Left colon (tissue), 2 donors: ENCODE measurements around the gene CDHR2. TPM values are rescaled to one million over a fixed set of nuclear protein-coding genes. Genes with fewer than 3 reads are reported as not detected.
"Not testable (repeated sequence)": the region's sequence is repeated elsewhere in the genome, so short reads cannot be mapped to it uniquely, and the experiment has no call there.

Experiments used
- ATAC-seq: fragments of 200-7000 bp; cut with Tn5 transposase; one replicate; pipeline ENCODE4 v1.9.1; 2020; ENCODE audit warnings: mild to moderate bottlenecking, moderate library complexity
- DNase-seq, 2 donors: peaks; one replicate each; pipeline ENCODE4 v3.0.0-alpha.2; 2020
- intact Hi-C, 2 donors: fragments of 100-400 bp; cut with DNase I in 1 of 2; cut with micrococcal nuclease in 1 of 2; formaldehyde crosslinking; loops; one replicate each; pipeline versions ENCODE4 v1.11.2 to v1.14.0; 2022; cut with DNase I, micrococcal nuclease
- total RNA-seq, 2 donors: library from RNA; stranded (reverse); fragmentation: NEBNext Ultra II Directional; extraction: Animal tissue kit (Norgen Biotek cat#: 25700); gene quantifications; one replicate each; pipeline ENCODE4 v1.2.1, GENCODE V29; 2021
- donor health status: DM: no; HTN: no; CAD: no.
- donor health status: DM: yes; HTN: yes; CAD: no.

Gene CDHR2
- total RNA-seq, 2 donors from 2014 or later, result 93.4 to 141 TPM

DNA sequence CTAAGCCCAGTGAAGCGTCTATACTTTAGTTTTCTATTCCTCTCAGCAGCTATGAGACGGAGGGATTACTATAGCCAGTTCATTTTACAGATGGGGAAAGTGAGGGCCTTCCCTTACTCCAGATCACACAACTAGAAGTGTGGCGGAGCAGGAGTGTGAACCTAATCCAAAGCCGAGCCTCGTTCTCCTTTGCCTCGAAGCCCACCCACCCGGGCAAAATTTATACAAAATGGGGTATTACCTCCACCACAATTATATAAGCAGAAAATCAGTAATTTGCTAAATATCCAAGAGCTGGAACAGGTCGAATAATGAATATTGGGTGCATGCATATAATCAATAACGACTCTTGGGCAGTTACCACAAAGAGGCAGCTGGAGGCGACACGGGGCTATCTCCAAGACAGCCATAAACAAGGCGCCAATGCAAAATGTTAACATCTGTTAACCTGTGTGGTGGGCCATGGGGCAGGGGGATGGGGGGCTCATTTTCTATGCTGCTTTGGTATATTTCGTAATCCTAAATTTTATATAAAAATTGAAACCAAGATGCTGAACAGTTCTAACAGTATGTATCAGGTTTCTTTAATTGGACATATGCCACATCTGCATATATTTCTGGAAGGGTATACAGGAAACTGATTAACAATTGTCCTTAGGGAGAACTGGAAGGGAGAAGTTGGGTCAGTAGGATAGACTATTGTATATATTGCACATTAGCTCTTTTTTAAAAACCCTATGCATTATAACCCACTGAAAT lies 10.7 kb upstream of the CDHR2 start:
- intact Hi-C loops, result no loop called here
- ATAC-seq (no peak), DNase-seq (no peak)

DNA sequence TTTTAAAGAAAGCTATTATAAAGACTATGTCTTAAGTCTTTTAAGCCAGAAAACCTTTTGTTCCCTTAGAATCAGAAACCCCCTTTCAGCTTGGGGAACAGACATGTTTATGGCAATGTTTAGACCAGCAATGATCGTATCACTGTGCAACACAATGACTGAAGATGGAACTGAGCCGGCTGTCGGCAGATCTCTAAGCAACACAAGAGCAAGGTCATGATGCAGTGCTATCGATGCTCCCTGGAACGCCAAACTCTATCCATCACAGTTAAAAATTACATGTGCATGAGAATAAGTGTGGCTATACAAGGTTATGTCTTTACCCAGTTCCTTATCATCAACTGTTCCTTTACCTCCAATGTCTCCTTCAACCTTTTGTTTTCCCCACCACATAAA lies 10.2 kb upstream of the CDHR2 start:
- ATAC-seq, result no peak
- intact Hi-C loops, result no loop called here
- DNase-seq, result no peak

DNA sequence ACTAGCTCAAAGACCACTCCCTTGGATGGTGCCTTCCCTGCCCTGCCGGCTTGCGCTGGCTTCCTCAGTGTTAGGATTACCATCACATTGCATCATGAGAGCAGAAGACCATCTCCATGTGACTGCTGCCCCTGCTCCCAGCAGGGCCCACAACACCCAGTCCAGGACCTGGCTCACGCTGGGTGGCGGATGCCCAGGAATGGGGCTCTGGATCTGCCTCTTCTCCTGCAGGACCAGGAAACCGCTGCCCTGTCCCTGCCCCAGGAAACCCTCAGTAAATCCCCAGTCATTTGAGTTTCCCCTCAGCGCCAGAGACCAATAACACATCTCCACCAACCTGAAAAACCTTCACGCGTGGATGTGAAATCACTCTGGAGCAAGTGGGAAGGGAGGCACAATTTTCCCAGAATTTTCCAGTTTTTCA lies 8.7 kb upstream of the CDHR2 start:
- DNase-seq (no peak), ATAC-seq (no peak)
- intact Hi-C loops, result no loop called here

DNA sequence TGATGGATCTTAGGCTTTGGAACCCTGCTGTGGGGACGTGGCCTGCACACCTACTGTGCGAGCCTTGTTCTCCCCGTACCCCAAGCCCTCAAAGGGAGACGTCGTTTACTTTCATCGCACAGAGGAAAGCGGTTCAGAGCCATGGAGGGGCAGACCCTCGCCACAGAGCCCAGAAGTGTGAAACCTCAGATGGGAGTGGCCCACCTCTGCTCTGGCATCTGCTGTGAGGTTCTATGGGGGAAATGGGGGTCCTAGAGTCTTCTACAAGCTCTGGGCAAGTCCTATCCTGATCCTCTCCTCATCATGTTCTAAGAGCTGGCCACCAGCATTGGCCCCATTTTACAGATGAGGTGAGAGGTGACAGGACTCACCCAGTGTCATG lies 8.2 kb upstream of the CDHR2 start:
- intact Hi-C loops, result no loop called here
- DNase-seq (no peak), ATAC-seq (no peak)

DNA sequence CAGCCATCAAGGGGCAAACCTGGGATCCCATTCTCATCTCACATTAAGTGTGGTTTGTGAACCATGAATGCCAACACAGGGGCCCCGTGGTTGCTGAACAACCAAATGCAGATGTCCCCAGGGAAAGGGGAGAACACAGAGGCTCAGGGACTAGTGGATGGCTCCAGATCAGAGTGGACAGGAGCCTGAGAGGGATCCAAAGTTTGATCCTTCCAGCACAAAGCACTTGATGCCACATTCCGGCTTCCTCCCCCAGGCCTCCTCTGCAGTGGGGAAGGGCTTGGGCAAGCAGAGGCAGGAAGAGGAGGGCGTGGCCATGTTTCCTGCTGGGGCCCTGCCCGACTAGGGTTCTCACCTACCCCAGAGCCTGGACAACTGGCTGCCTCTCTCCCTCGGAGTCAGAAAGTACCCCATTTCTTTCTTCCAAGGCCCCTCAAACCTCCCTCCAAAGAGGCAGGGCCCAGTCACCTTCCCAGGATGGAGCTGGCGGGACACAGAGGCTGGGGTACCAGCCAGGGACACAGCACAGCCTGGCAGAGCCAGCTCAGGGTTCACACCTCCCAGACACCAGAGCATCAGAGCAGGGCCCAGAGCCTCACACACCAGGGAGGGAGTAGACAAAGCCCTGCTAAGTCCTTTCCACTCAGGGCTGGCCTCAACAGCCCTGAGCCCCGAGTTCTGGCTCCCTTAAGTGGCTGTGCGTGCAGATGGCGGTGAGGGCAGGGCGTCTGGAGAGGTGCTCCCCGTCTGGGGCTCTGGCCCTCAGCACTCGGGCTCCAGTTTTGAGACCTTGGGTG lies 7.6 kb upstream of the CDHR2 start:
- intact Hi-C loops, result no loop called here
- peak; percentile 9 for ATAC-seq
- DNase-seq, result peak; percentile 86 to 88

DNA sequence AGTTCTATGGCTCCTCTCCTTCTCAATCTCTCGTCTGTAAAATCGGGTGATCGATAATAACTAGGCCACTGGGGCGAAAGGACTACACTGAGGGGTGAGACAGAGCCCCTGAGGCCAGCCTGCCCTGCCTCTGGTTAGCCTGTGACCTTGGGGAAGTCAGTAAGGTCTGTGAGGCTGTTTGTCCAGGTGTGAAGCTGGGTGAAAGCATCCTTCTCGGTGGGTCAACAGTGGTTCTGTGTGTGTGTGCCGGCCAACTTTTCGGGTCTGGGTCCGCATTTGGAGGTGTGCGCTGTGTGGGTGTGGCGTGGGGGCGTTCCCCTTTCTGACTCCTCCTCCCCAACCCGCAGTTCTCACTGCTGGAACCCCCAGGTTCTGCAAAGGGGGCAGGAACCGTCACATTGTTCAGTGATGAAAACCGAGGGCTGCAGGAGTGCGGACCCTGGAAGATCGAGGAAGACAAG lies 7.0 kb upstream of the CDHR2 start:
- intact Hi-C loops, result no loop called here
- ATAC-seq (peak; percentile 7), DNase-seq (peak; percentile 77 to 84)

DNA sequence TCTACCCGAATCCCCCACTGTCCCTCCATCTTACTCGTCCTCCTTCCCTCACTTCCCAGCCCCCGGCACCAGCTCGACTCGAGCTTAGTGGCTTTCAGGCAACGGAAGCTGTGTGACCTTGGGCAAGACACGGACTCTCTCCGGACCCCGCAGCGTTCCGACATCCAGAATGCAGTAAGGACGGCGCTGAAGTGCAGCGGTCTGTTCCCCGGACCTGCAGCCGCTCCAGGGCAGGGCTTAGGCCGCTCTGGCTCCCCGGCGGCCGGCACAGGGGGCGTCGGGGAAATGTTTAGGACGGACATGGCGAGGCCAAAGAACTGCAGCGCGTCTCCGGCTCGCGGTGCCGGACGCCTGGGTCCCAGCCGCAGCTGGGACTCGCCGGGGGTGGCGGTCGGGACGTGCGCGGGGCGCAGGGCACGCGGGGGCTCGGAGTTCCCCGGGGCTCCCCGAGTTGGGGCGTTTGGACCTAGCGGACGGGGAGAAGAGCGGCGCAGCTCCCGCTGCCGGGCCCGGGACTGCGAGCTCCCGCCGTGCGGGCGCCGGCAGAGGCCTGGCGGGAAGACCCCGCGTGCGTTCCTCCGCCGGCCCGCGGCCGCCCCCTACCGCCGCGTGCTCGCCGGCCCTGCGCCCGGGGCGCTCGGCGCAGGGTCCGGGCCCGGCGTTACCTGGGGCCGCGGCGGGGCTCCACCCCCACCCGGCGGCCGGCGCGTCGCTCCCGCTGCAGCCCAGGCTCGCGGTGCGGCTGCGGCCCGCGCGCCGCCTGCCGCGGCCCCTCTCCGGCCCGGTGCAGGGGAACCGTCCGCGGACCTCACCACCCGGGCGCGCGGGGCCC lies 6.3 kb upstream of the CDHR2 start:
- intact Hi-C loops, result no loop called here
- no peak for ATAC-seq

DNA sequence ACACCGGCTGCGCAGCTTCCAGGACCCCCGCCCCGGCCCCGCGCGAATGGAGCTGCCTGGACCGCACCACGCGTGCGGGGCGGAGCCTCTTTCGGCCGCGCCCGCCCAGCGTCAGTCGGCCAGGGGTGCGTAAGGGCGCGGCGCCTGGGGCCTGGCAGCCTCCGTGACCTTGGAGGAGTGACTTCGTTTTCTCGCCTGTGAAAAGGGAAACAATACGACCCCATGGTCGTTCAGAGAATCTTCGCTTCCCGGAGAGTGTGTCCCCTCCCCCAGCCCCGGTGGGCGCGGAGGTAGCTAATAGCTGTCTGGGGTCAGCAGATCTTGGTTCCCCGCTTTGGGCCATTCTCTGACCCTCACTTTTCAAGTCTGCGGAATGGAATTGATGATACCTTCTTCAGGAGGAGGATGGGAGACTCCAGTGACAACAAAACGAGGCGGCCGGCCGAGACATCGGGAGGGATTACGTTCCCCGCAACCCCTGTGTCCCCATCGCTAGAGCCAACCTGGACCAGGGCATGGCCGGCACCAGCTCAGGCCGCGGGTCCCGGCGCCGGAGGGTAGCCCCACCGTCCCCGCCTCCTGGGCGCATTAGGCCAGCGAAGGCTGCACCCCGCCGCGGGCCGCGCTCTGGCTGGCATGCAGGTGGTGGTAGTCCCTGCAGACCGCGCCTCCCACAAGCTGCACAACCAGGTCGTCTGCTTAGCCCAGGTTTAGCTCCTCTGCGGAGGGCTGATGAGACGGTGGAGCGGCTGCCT lies 5.5 kb upstream of the CDHR2 start:
- DNase-seq (peak; percentile 80 to 91), ATAC-seq (peak; percentile 51)
- intact Hi-C loops, result no loop called here

More for the DNA sequence above, 6.3 kb upstream of the CDHR2 start:
- peak in 1 of 2 donors; percentile 48 for DNase-seq

DNA sequence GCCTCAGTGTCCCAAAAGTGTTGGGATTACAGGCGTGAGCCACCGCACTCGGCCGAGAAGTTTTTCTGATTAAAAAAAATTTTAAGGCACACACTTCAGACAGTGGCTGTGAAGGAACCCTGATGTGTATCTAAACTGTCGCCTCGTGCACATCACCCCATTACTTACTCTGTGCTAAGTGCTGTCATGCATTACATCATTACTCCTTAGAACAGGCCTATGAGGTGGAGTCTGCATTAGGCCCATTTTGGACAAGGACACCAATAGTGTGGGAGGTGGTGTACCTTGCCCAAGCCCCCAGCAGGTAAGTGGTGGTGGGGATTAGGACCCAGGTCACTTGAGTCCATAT lies 3.8 kb upstream of the CDHR2 start:
- ATAC-seq (no peak), DNase-seq (no peak)
- intact Hi-C loops, result no loop called here

DNA sequence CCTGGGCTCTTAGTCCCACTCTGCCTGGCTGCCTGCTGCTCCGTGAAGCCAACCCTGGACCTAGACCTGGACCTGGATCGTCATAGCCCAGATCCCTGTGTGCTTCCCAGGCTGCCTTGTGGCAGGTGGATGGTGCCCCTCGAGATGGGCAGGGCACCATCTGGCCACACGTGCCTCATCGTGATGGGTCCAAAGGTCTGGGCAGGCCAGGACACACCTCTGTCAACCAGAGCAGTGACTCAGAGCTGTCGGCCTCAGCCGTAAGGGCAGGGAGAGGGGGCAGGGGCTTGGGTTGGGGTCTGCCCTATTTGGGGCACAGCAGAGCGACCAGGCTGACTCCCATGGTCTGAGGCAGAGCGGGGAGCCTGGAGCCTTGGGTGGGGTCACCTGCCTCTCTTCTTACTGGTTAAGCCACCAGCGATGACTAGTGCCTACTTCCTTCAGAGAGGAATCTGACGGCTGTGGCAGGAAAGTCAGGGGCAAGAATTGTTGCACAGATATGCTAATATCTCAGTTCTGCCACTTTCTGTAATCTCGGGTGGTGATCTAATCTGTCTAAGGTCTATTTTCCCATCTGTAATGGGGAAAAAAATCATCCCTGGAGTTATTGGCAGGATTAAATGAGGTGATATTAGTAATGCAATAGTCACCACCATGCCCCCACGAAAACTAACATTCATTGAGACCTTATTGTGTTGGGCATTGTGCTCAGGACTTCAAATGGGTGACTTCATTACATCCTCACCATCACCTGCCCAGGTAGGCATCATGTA lies 3.2 kb upstream of the CDHR2 start:
- intact Hi-C loops, result no loop called here
- ATAC-seq (peak; percentile 55), DNase-seq (peak; percentile 83 to 92)

DNA sequence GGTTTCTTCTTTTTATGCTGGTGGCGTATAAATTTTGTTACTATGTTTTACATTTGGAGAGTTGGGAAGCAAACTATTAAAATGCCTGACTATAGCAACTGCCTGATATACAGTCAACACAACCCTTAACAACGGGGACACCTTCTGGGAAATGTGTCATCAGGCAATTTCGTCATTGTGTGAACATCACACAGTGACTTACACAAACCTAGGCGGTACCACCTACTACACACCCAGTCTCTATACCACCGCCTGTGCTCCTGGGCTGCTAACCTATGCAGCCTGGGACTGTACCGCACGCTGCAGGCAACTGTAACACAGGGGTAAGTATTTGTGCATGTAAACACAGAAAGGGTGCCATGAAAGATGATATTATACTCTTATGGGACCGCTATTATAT lies 1.3 kb upstream of the CDHR2 start:
- ATAC-seq (peak; percentile 43), DNase-seq (peak; percentile 68 to 84)
- intact Hi-C loops, result no loop called here

DNA sequence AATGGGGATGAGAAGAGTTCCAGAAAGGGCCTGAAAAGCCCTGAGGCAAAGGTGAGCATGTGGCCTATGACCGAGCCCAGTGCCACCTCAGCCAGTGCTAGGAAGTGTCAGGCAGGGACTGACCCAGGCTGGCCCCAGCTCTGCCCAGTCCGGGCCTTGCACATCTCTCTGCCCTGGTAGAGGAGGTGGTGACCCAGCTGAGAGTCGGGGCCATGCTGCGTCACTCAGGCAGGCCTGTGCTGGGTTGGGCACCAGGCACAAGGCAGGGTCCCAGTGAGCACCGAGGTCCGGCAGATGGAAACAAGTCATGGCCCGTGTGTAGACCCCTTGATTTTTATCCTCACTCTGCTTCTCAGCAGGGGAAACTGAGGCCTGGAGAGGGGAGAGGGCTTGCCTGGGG lies 729 bp downstream of the CDHR2 start:
- no peak for ATAC-seq
- intact Hi-C loops, result no loop called here
- DNase-seq, result no peak

DNA sequence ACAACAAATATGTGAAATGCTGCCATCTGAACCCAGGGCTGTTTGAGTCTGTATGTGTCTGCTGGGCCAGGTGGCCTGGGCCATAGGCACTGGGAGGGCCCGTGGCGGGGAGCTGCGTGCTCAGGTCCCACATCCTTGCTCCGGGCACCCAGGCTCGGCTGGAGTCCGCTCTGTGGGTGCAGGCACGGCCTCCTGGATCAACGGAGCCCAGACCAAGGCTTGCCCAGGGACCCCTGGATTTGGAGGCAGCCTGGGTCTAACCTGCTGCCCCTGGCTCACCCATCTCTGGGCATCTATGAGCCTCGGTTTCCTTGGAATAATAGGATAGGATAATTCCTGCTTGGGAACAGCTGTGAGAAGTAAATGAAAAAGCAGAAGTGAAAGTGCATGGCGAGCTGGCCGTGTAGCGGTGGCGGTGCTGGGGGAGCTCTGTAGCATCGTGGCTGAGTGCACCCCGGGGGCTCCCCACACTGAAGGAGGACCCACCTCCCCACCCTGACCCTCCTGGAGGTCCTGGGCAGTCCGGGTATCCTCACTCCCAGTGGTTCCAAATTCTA lies 1.2 kb downstream of the CDHR2 start:
- intact Hi-C loops, result no loop called here
- DNase-seq (peak in 1 of 2 donors; percentile 38), ATAC-seq (no peak)

DNA sequence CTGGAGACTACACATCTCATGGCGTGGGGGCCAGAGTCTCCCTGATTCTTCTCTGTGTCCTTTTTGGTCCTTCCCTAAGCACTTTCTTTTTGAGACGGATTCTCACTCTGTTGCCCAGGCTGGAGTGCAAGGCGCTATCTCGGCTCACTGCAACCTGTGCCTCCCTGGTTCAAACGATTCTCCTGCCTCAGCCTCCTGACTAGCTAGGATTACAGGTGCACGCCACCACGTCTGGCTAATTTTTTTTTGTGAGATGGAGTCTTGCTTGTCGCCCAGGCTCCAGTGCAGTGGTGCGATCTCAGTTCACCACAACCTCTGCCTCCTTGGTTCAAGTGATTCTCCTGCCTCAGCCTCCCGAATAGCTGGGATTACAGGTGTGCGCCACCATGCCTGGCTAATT lies 1.8 kb downstream of the CDHR2 start:
- ATAC-seq, intact Hi-C loops, DNase-seq: not testable (repeated sequence)

DNA sequence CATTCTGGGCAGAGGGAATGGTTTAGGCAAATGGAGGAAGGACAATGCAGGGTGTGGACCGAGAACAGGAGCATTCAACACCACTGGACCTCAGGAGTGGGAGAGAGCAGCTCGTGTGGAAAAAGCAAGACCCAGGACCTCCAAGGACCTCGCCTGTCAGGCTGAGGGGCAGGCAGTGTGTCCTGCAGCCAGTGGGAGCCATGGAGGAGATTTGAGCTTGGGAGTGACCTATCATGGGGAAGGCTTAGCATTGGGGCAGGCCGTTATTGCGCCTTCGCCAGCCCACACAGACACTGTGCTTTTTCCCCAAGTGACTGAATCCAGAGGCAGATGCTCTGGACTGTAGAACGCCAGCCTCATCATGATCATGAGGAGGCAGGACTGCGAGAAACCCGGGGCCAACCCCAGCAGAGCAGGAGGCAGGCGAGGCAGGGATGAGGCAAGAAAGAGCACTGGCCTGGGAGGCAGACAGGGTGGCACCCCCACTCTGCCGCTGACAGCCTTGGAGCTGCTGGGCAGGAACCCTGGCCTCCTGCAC lies 3.3 kb downstream of the CDHR2 start:
- no peak for DNase-seq

DNA sequence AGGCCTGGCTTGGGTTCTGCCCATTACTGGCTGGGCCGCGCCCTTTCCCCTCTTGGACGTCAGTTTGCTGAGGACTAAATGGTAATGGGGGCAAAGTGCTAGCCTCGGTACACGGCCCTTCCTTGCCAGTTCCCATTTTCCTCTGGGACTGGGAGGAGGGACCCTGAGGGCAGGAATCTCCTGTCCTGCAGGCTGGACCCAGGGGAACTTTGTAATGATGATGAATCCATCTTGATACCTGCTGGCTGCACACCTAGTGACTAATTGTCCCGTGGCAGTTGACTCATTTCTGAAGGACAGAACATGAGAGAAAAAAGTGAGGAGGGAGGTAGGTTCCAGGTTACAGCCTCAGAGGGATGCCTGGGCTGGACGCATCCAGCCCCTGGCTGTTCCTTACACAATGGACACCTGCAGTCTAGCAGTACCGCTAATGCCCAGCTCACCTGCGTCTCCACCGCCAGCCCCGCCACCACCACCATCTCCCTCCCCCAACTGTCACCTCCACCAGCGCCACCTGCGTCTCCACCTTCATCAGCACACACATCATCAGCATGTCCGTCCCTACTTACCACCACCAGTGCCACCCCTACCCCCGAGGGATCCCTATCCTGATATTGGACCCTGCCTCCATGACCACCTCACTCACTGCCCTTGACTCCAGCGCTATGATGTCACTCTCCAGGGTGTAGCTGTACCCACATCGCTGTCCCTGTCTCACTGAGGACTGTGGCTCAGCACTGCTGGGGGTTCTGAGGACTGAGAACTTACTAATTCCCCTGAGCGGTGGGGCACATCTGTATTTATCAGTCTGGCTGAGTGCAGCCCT lies 4.3 kb downstream of the CDHR2 start:
- intact Hi-C loops, result no loop called here
- no peak for DNase-seq
- ATAC-seq, result peak; percentile 39

More for the DNA sequence above, 3.3 kb downstream of the CDHR2 start:
- ATAC-seq, result no peak
- intact Hi-C loops, result no loop called here

DNA sequence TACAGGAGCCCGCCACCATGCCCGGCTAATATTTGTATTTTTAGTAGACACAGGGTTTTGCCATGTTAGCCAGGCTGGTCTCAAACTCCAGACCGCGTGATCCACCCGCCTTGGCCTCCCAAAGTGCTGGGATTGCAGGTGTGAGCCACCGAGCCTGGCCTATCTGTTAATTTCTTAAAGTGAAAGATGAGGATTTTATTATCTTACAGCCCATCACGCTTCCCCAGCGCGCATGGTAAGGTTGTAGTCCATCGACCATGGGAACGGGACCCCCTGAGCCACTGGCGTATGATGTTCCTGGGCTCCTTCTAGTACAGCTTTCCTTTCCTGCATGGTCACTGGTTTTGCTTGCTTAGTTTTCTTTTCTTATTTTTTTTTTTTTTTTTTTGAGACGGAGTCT lies 8.7 kb downstream of the CDHR2 start:
- DNase-seq, result no peak
- no peak for ATAC-seq
- intact Hi-C loops, result no loop called here
